Loucy (cell line): ENCODE data around the gene BHLHA15.

Source experiments
- CTCF ChIP-seq: fragments of 200-600 bp; sonication (generic); conservative IDR thresholded peaks from 2 replicates; pipeline ENCODE4 v1.5.1; 2014; ENCODE audit warnings: mild to moderate bottlenecking, antibody characterized with exemption, low read length
- EZH2phosphoT487 ChIP-seq: fragments of 200-600 bp; IDR thresholded peaks from 2 replicates; pipeline ENCODE4 v1.6.1; 2018; ENCODE audit warnings: antibody characterized with exemption, mild to moderate bottlenecking, moderate library complexity, borderline replicate concordance

- TF ChIP-seq CTCF = no peak
- TF ChIP-seq EZH2phosphoT487 = no peak
Measured at GRCh38 chr7:98213296-98213887, 2.2 kb downstream of the BHLHA15 start.
